Stimulated activated naive CD4-positive, alpha-beta T cell treated with Interleukin-2 at 50 U/mL for 16 hours (primary cell): Measurements from ENCODE around the gene INPP5K.
A peak's percentile ranks its signal among the peaks of the same experiment; 100 is the strongest.

Experiments
- DNase-seq: peaks from one replicate; lab custom pipeline; 2025; lab: John Stamatoyannopoulos, UW

The INPP5K gene

DNA sequence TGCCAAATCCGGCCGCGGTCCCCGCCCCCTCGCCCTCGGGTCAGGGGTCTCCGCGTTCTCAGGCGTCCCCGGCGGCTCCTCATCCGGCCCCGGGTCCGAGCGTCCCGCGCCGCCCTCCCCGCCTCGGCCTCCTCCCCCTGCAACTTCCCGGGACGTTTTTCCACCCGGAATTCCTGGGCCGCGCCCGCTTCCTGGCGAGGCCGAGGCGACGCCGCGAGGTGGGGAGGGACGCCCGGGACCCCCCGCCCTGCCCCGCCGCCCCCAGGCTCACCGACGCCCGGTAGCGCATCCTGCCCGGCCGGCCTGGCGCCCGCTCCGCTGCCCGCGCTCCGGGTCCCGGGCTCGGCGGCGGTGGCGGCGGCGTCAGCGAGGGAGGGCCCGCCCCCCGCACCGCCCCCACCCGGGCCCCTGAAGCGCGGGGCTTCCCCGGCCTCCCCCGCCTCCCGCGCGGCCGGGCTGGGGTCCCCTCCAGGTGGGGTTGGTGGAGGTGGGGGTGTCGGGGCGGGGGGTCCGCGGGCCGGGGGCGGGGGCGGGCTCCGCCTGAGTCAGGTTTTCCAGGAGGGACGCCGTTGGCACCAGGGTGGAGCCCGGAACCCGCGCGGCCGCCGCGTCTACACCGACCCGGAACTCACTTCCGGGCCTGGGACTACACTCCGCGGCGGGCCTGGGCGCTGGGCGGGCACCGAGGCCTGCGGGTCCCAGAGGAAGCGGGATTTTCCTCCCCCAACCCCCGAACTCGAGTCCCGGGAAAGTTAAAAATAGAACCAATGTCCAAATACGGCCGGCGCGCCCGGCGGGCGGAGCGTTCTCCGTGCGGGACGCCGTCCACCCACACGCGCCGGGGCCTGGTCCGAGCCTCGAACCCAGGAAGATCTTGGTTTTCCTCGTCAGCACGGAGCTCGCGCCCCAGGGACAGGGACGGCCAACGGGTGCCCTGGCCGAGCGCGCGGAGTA, 30.7 kb downstream of the INPP5K start:
- DNase-seq: peak; percentile 63

- DNase-seq: peak; percentile 31
These were observed 31.6 kb downstream of the INPP5K start for GRCh38 chr17:1484676-1485422.

DNA sequence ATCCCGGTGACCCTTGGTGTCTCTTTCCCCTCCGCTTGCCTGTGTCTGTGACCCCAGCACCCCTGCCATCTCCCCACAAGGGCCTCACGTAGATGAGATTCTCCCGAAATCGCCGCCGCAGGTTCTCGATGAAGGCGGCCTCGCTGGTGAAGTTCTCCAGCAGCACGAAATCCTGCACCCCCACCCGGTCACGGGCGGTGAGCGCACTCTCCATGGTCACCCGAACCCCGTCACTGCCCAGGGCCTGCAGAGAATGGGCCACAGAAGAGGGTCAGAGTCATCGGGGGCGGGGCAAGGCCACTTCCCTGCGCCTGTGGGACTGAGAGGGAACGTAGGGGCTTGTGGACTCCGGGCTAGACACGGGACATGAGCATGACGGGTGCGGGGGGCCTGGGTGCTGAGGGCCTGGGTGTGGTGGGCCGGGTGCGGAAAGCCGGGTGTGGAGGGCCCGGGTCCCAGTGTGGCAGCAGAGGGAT, 32.3 kb downstream of the INPP5K start:
- DNase-seq: no peak

DNA sequence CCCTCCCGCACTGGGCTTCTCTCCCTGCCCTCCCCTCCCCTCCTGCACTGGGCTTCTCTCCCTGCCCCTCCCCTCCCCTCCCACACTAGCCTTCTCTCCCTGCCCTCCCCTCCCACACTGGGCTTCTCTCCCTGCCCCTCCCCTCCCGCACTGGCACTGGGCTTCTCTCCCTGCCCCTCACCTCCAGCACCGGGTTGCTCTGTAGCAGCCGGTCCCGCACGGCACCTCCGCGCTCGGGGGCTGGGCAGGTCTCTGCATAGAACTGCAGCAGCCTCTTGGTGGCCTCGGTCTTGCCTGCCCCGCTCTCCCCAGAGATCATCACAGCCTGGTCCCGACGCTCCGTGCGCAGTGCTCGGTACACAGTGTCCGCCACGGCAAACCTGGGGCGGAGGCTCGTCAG, 33.7 kb downstream of the INPP5K start:
- no peak for DNase-seq

GRCh38 chr17:1481736-1482135, 34.7 kb downstream of the INPP5K start:
- DNase-seq: no peak

- DNase-seq: no peak
These were observed 35.5 kb downstream of the INPP5K start for GRCh38 chr17:1480747-1481465.

- DNase-seq: no peak
These were observed 38.0 kb downstream of the INPP5K start for GRCh38 chr17:1478418-1478817.

DNA sequence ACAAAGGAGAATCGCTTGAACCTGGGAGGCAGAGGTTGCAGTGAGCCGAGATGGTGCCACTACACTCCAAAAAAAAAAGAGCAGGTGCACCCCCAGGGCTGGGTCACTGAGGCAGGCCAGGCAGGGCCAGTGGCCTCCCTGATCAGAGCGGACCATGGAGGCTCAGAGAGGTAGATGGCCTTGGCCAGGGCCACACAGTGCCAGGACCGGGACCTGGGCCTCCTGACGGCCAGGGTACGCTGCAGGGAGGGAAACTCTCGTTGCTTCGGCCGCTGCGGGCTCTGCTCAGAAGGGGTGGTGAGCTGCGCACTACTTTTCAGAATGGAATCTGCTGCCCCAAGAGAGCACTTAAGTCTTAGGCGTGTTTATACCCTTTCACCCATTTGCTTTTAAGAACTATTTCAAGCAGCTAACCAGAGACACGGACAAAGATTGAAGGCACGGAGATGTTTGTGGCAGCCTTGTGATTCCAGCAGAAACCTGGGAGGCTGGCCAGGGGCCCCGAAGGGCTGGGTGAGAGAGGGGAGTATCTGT, 41.0 kb downstream of the INPP5K start:
- DNase-seq: no peak

DNA sequence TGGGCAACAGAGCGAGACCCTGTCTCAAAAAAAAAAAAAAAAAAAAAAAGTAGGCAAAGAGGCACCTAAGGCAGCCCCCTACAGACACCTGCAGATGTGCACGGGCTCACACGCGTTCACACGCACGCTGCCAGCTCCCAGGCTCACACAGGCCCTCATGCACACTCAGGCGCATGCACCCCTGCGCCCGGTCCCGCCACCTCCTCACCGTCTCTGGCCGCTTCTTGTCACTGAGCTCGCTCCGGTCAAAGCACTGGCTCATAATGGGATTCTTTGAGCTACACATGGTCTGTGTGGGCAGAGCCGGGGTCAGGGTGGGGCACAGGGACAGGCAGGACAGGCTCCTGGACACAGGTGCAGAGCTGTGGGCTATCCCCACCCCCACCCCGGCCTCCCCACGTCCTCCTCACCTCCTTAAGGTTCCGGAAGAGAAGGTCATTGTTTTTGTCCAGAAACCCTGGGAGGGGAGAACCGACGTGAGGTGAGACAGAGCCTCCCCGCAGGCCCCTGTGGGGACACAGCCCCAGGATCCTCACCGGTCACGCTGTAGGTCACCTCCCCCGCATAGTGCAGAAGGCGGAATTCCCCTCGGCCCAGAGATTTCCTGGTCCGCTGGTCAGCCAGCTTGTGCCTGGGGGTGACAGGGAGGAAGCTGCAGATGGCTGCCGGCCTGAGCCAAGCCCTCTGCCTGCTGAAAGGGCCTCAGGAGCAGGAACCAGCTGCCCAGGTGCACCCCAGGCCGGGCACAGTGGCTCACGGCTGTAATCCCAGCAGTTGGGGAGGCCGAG, 41.8 kb downstream of the INPP5K start:
- no peak for DNase-seq

DNA sequence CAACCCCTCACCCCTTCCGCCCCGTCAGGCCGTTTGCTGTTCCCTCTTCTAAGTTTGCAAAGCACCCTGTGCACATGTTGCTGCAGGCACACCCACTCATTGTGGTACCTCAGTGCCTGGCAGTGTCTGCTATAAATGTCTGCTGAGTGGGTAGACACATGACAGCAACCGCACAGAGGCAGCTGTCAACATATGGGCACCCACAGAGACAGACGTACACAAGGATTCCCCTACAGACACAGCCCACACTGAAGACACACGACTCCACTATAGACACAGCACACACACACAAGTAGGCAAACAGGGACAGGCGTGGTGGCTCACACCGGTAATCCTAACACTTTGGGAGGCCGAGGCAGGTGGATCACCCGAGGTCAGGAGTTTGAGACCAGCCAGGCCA, 42.6 kb downstream of the INPP5K start:
- DNase-seq: no peak

GRCh38 chr17:1473170-1473569, 43.2 kb downstream of the INPP5K start:
- DNase-seq: no peak

GRCh38 chr17:1471911-1472821, 44.2 kb downstream of the INPP5K start:
- no peak for DNase-seq

DNA sequence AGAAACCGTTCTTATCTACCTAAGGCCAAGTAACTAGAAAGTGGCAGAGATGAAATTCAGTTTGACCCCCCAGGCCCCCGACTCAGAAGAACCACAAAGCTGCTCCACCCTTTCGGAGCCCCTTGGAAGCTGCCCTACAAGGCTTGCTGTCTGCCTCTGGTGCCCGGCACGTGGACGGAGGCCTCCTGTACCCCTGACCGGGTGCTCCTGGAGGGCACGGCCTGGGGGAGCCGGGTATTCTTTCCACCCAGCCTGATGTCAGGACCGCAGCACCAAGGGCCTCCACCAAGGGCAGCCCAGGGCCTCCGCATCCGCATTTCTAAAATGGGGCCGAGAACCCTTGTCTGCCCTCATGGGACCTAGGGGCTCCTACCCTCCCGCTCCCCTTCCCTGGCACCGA, 44.9 kb downstream of the INPP5K start:
- no peak for DNase-seq

DNA sequence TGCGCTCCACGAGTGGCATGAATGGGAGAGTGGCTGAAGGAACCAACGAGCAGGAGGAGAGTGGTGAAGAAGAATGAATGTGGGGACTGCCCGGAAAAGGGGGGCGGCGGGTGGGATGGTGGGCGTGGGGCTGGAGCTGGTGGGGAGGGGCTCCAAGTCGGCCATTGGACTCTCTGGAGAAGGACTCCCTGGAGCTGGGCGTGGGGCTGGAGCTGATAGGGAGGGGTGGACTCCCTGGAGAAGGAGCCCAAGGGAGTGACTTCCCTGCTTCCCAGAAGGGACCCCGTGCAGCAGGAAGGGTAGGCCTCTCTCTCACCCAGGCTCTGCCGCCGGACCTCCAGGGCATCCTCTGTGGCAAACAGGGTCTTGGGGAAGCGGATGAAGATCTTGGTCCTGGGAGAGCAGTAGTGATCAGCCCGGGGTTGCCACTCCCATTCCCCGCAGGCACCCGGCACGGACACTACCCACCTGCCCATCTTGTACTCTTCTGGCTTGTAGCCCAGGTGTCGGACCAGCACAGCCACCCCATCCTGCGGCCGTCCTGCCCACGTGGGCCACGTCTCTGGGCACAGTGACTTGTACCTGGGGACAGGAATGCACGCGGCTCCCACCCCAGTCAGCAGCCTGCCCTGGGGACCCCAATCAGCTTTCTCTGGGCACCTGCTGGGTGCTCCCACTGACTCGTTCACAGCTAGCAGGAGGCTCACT, 45.5 kb downstream of the INPP5K start:
- DNase-seq: no peak

DNA sequence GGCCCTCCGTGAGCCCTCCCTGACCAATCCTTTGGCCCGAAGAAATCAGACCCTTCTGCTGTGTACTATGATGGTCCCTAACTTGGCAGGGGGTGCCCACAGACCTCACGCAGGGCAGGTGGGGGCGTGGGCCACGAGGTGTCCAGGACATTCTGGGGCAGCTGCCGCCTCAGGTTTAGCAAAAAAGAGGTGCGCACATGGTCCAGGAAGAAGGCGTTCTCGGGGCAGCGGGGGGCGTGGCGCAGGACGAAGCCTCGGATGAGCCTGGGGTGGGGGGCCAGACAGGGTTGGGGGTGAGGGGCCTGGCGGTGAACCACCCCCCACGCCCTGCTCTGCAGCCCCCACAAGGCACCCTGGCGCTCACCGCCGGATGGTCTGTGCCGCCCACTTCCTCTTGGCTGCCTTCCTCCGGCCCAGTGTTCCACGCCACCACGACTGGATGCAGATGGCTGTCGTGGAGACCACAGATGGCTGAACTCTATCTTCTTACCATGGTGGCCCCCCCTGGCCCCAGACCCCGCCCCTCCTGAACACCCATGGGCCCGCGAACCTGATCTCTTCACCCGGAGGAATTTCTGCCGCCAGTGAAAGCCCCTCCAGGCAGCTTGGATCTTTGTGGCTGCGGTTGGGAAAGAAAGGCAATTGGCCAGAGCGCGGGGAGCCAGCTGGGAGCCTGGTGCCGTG, 46.2 kb downstream of the INPP5K start:
- DNase-seq: no peak

DNA sequence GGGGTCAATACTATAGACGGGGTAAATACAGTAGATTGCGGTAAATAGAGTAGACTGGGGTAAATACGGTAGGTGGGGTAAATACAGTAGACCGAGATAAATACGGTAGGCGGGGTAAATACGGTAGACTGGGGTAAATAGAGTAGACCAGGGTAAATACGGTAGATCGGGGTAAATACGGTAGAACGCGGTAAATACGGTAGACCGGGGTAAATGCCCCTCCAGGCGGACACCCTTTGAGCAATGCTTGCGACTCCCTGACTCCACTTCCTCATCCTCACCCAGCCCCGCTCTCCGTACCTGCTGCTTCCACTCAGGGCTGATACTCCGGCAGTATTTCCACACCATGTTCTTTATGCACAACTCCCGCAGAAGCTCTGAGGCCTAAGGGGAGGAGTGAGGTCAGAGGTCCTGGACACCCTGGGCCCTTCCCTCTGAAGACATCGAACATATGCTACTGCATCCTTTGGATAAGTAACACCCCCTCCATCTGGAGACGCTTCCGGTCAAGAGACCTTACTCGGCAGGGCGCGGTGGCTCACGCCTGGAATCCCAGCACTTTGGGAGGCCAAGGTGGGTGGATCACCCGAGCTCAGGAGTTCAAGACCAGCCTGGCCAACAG, 47.1 kb downstream of the INPP5K start:
- DNase-seq: no peak

- no peak for DNase-seq
These were observed 48.4 kb downstream of the INPP5K start for GRCh38 chr17:1467898-1468492.

GRCh38 chr17:1467258-1467657, 49.2 kb downstream of the INPP5K start:
- no peak for DNase-seq
